H1 (cell line): Measurements from ENCODE around the gene WWC2. TPM values are rescaled to one million over a fixed set of nuclear protein-coding genes. Genes with fewer than 3 reads are reported as not detected.

ENCODE experiments used
- CTCF ChIA-PET: fragments of 300-600 bp; sonication (Branson Sonifier 250); formaldehyde crosslinking; loops from one replicate; lab custom pipeline; 2021; ENCODE audit not compliant: partially characterized antibody; lab: Charles Lee
- POLR2A ChIA-PET: fragments of 300-600 bp; sonication (Branson Sonifier 250); formaldehyde crosslinking; loops from one replicate; lab custom pipeline; 2021; ENCODE audit warnings: inconsistent platforms; ENCODE audit not compliant: partially characterized antibody; lab: Charles Lee
- DNase-seq, 2 experiments: peaks; one replicate each; pipeline versions ENCODE4 v3.0.0 to v3.0.0-alpha.2; 2010 to 2022; ENCODE audit warnings: low spot score in 2 of 2, low read depth in 1 of 2, mixed read lengths in 1 of 2
- FAIRE-seq: peaks from 2 replicates; lab custom pipeline; 2011; peaks lifted over from hg19 to GRCh38; lab: Jason Lieb, UNC
- H2AFZ ChIP-seq: 2 replicates; pipeline ENCODE4 v1.8.1; 2012; ENCODE audit warnings: low read length, inconsistent platforms
- H2AK5ac ChIP-seq: 2 replicates; pipeline ENCODE4 v1.6.1; 2013; ENCODE audit warnings: low read depth, low read length
- H2BK120ac ChIP-seq: replicated peaks from 2 replicates; pipeline ENCODE3; 2013; ENCODE audit warnings: low read depth, low read length, inconsistent platforms
- H2BK12ac ChIP-seq: 2 replicates; pipeline ENCODE4 v1.6.1; 2013; ENCODE audit warnings: low read depth, low read length
- H2BK15ac ChIP-seq: 2 replicates; pipeline ENCODE4 v1.6.1; 2013; ENCODE audit warnings: low read length
- H2BK20ac ChIP-seq: 2 replicates; pipeline ENCODE4 v1.6.1; 2013; ENCODE audit warnings: low read length
- H2BK5ac ChIP-seq: 2 replicates; pipeline ENCODE4 v1.6.1; 2013; ENCODE audit warnings: low read depth, low read length
- H3K14ac ChIP-seq: 2 replicates; pipeline ENCODE4 v1.6.1; 2013; ENCODE audit warnings: inconsistent platforms; ENCODE audit not compliant: insufficient read length
- H3K18ac ChIP-seq: 2 replicates; pipeline ENCODE4 v1.6.1; 2013; ENCODE audit warnings: low read length; ENCODE audit errors: extremely low read depth
- H3K23ac ChIP-seq: 2 replicates; pipeline ENCODE4 v1.6.1; 2013; ENCODE audit warnings: inconsistent platforms; ENCODE audit not compliant: insufficient read length
- H3K23me2 ChIP-seq: 2 replicates; pipeline ENCODE4 v1.6.1; 2013; ENCODE audit warnings: low read depth, low read length
- H3K27ac ChIP-seq: 2 replicates; pipeline ENCODE4 v1.6.1; 2011; ENCODE audit warnings: low read depth, low read length, inconsistent platforms
- H3K27me3 ChIP-seq, 4 experiments: replicated peaks in 1 of 4; 1 replicate in 1 of 4; 2 replicates in 3 of 4; pipeline versions ENCODE4 v1.6.1 to v1.8.1; 2011 to 2013; ENCODE audit warnings: low read length in 3 of 4, mild to moderate bottlenecking in 3 of 4, inconsistent platforms in 2 of 4, mixed read lengths in 2 of 4, moderate library complexity in 1 of 4; ENCODE audit not compliant: control insufficient read depth in 3 of 4, insufficient read depth in 3 of 4; ENCODE audit errors: extremely low read depth in 1 of 4
- H3K36me3 ChIP-seq, 4 experiments: 2 replicates each; pipeline versions ENCODE4 v1.6.1 to v1.8.1; 2011 to 2013; ENCODE audit warnings: mild to moderate bottlenecking in 4 of 4, low read length in 3 of 4, moderate library complexity in 2 of 4, control low read depth in 1 of 4, inconsistent platforms in 1 of 4; ENCODE audit not compliant: insufficient read depth in 4 of 4, control insufficient read depth in 2 of 4
- H3K4ac ChIP-seq: replicated peaks from 2 replicates; pipeline ENCODE3; 2013; ENCODE audit warnings: low read length, low read depth, mixed read lengths, inconsistent platforms; ENCODE audit not compliant: insufficient read length
- H3K4me1 ChIP-seq, 4 experiments: replicated peaks in 1 of 4; 1 replicate in 1 of 4; 2 replicates in 3 of 4; pipeline versions ENCODE4 v1.6.1 to v1.8.1; 2011 to 2013; ENCODE audit warnings: low read length in 3 of 4, inconsistent platforms in 2 of 4, mixed read lengths in 1 of 4; ENCODE audit not compliant: insufficient read depth in 4 of 4, control insufficient read depth in 3 of 4
- H3K4me2 ChIP-seq, 2 experiments: 2 replicates each; pipeline versions ENCODE4 v1.6.1 to v1.8.1; 2011 to 2013; ENCODE audit warnings: low read depth in 2 of 2, low read length in 2 of 2, control low read depth in 1 of 2, inconsistent platforms in 1 of 2, mild to moderate bottlenecking in 1 of 2; ENCODE audit not compliant: insufficient read depth in 1 of 2
- H3K4me3 ChIP-seq, 4 experiments: fragments of 200-600, 300-600 bp in 1 of 4; sonication (generic), shearing (Covaris generic), sonication (Bioruptor Twin) in 1 of 4; 2 replicates each; pipeline versions ENCODE4 v1.5.1 to v1.8.1; 2011 to 2016; ENCODE audit warnings: low read length in 4 of 4, low read depth in 3 of 4, control low read depth in 2 of 4, inconsistent platforms in 2 of 4, mild to moderate bottlenecking in 2 of 4, mixed read lengths in 1 of 4, moderate library complexity in 1 of 4; ENCODE audit not compliant: insufficient read depth in 2 of 4; ENCODE audit errors: extremely low read depth in 1 of 4
- H3K56ac ChIP-seq: replicated peaks from 2 replicates; pipeline ENCODE3; 2013; ENCODE audit warnings: low read depth, mild to moderate bottlenecking, mixed read lengths, low read length, inconsistent platforms; ENCODE audit not compliant: insufficient read length
- H3K79me1 ChIP-seq: 2 replicates; pipeline ENCODE4 v1.6.1; 2013; ENCODE audit warnings: low read depth, low read length, control low read depth
- H3K79me2 ChIP-seq, 2 experiments: 2 replicates each; pipeline versions ENCODE4 v1.6.1 to v1.8.1; 2012 to 2013; ENCODE audit warnings: low read length in 2 of 2, mild to moderate bottlenecking in 2 of 2, inconsistent platforms in 1 of 2; ENCODE audit not compliant: insufficient read depth in 2 of 2, control insufficient read depth in 1 of 2
- H3K9ac ChIP-seq, 4 experiments: replicated peaks in 1 of 4; 1 replicate in 1 of 4; 2 replicates in 3 of 4; pipeline versions ENCODE4 v1.6.1 to v1.8.1; 2011 to 2013; ENCODE audit warnings: low read depth in 3 of 4, low read length in 3 of 4, control low read depth in 2 of 4, mild to moderate bottlenecking in 2 of 4, moderate library complexity in 2 of 4, inconsistent platforms in 1 of 4; ENCODE audit errors: extremely low read depth in 1 of 4
- H3K9me3 ChIP-seq, 2 experiments: 2 replicates each; pipeline versions ENCODE4 v1.6.1 to v1.8.1; 2012 to 2013; ENCODE audit warnings: mild to moderate bottlenecking in 2 of 2, moderate library complexity in 2 of 2, control low read depth in 1 of 2, inconsistent platforms in 1 of 2, low read depth in 1 of 2, low read length in 1 of 2, mixed read lengths in 1 of 2; ENCODE audit not compliant: insufficient read depth in 2 of 2
- H4K20me1 ChIP-seq, 2 experiments: replicated peaks in 1 of 2; 2 replicates each; pipeline versions ENCODE3 to v1.8.1; 2011 to 2013; ENCODE audit warnings: inconsistent platforms in 2 of 2, low read length in 2 of 2, mild to moderate bottlenecking in 1 of 2; ENCODE audit not compliant: insufficient read depth in 2 of 2, control insufficient read depth in 1 of 2
- H4K5ac ChIP-seq: 2 replicates; pipeline ENCODE4 v1.6.1; 2013; ENCODE audit warnings: low read length, low read depth, mixed read lengths, inconsistent platforms; ENCODE audit not compliant: insufficient read length
- H4K8ac ChIP-seq: 2 replicates; pipeline ENCODE4 v1.8.0; 2013; ENCODE audit warnings: mild to moderate bottlenecking, moderate library complexity, low read length, inconsistent platforms; ENCODE audit not compliant: insufficient read depth; ENCODE audit errors: extremely low read depth
- H4K91ac ChIP-seq: replicated peaks from 2 replicates; pipeline ENCODE3; 2013; ENCODE audit warnings: low read length, mixed read lengths, inconsistent platforms; ENCODE audit not compliant: insufficient read length
- BCL11A ChIP-seq, 2 experiments: IDR thresholded peaks; one replicate each; pipeline ENCODE4 v1.6.1; 2011; ENCODE audit warnings: low read depth in 2 of 2, low read length in 2 of 2, mild to moderate bottlenecking in 2 of 2
- BRCA1 ChIP-seq: IDR thresholded peaks from 2 replicates; pipeline ENCODE4 v1.6.1; 2012; ENCODE audit warnings: low read depth, low read length, improper control_type of control experiment
- CBX5 ChIP-seq: fragments of 300-800, 300-1000 bp; sonication (generic); IDR thresholded peaks from 2 replicates; pipeline ENCODE4 v1.7.1; 2016; ENCODE audit warnings: antibody characterized with exemption, low read length, low read depth
- CEBPB ChIP-seq: IDR thresholded peaks from 2 replicates; pipeline ENCODE4 v1.6.1; 2012; ENCODE audit warnings: low read depth, low read length
- CHD2 ChIP-seq: IDR thresholded peaks from 2 replicates; pipeline ENCODE4 v1.6.1; 2012; ENCODE audit warnings: low read length, improper control_type of control experiment
- KDM1A ChIP-seq: fragments of 200-600, 300-600 bp; sonication (generic); IDR thresholded peaks from 2 replicates; pipeline ENCODE4 v1.7.1; 2016; ENCODE audit warnings: mild to moderate bottlenecking, low read length, borderline replicate concordance
- NRF1 ChIP-seq: IDR thresholded peaks from 2 replicates; pipeline ENCODE4 v1.6.1; 2011; ENCODE audit warnings: mild to moderate bottlenecking, low read depth, low read length, improper control_type of control experiment
- POLR2AphosphoS5 ChIP-seq: IDR thresholded peaks from 2 replicates; pipeline ENCODE4 v1.6.1; 2011; ENCODE audit warnings: low read depth, low read length
- RFX5 ChIP-seq: IDR thresholded peaks from 2 replicates; pipeline ENCODE4 v1.6.1; 2011; ENCODE audit warnings: low read depth, low read length, improper control_type of control experiment, borderline replicate concordance
- RXRA ChIP-seq: IDR thresholded peaks from 2 replicates; pipeline ENCODE4 v1.6.1; 2011; ENCODE audit warnings: low read depth, mild to moderate bottlenecking, low read length, moderate library complexity; ENCODE audit not compliant: insufficient read depth
- TAF1 ChIP-seq: IDR thresholded peaks from 2 replicates; pipeline ENCODE4 v1.6.1; 2011; ENCODE audit warnings: mild to moderate bottlenecking, low read depth, low read length
- TAF7 ChIP-seq: optimal IDR thresholded peaks from 2 replicates; pipeline ENCODE3; 2011; ENCODE audit warnings: low read depth, mild to moderate bottlenecking, inconsistent platforms, low read length, moderate library complexity, borderline replicate concordance
- TBP ChIP-seq: IDR thresholded peaks from 2 replicates; pipeline ENCODE4 v1.6.1; 2011; ENCODE audit warnings: low read depth, low read length, improper control_type of control experiment
- WGBS, 2 experiments: shearing (Covaris generic) in 1 of 2; methylation state at CpG; one replicate each; pipeline versions ENCODE4 v1.1.6 to v1.1.7; 2013 to 2015; ENCODE audit warnings: low lambda C conversion rate in 2 of 2, mixed read lengths in 2 of 2, inconsistent platforms in 1 of 2, low coverage in 1 of 2, missing lambda C conversion rate in 1 of 2; ENCODE audit not compliant: insufficient replicate concordance in 2 of 2, insufficient coverage in 1 of 2, insufficient read length in 1 of 2; ENCODE audit errors: extremely low coverage in 1 of 2, missing lambda C conversion rate in 1 of 2; 5-methylcytosine and 5-hydroxymethylcytosine counted together
- polyA plus RNA-seq, 7 experiments: library from polyadenylated mRNA; depleted of rRNA in 3 of 7; stranded (reverse) in 5 of 7; unstranded in 2 of 7; fragments of >200 nt in 5 of 7; fragments of 200-250 nt in 2 of 7; gene quantifications; 1 replicate in 5 of 7; 2 replicates in 1 of 7; 4 replicates in 1 of 7; pipeline versions ENCODE4 v1.2.1 to v1.2.3, GENCODE V29; 2011 to 2013; ENCODE audit warnings: missing spikeins in 2 of 7, mixed read lengths in 2 of 7
- total RNA-seq: library from RNA; stranded (reverse); fragmentation: NEBNext Ultra II Directional; extraction: Animal tissue kit (Norgen Biotek cat#: 25700); gene quantifications from 2 replicates; pipeline ENCODE4 v1.2.1, GENCODE V29; 2021

WWC2 gene
- total and polyA plus RNA-seq, 2 of the 8 experiments (the other 6 are each of a cell fraction or from before 2014, with no cell fraction given): 17.6 to 135 TPM

GRCh38 chr4:183214912-183215488 lies 115.9 kb downstream of the WWC2 start:
- H3K56ac ChIP-seq: no peak overlapping the region
- H4K91ac ChIP-seq: no peak overlapping the region
- no peak overlapping the region for H4K5ac ChIP-seq
- no peak overlapping the region for H3K23ac ChIP-seq
- H3K4me1 ChIP-seq: peaks cover 0 to 4% (median 3%) of the 10 kb centered on the region in 4 experiments; a peak in 3 of 7 replicates
- no peak overlapping the region for H2BK120ac ChIP-seq
- FAIRE-seq (no peak), DNase-seq (no peak)
- H3K9me3 ChIP-seq: no peaks in the 10 kb centered on the region; a peak in 1 of 4 replicates
- CTCF ChIA-PET: interaction anchor here (0.6 to 2.0 kb wide), 7 partner anchors 9 to 620 kb away, joined by 3 to 5 read pairs (median 4); no protein-coding TSS in a partner anchor
- H3K4ac ChIP-seq: no peak overlapping the region
- H2BK20ac ChIP-seq: no peak overlapping the region
- no peak overlapping the region for H2AFZ ChIP-seq
- H3K23me2 ChIP-seq: no peaks in the 10 kb centered on the region
- no peak overlapping the region for H4K8ac ChIP-seq
- H2BK15ac ChIP-seq: no peak overlapping the region
- peaks cover 0 to 7% (median 3%) of the 10 kb centered on the region in 4 experiments; a peak in 3 of 8 replicates for H3K36me3 ChIP-seq
- no peak overlapping the region for H3K18ac ChIP-seq
- no peak overlapping the region for H3K4me2 ChIP-seq
- H3K14ac ChIP-seq: no peak overlapping the region
- peaks cover 0 to 4% of the 10 kb centered on the region in 2 experiments; a peak in 3 of 4 replicates for H3K79me2 ChIP-seq
- no peak overlapping the region for H2AK5ac ChIP-seq
- 90% methylated on average over 4 of the region's 4 CpGs; no CpG with 5 or more reads in 1 of the 2 experiments for WGBS, 2 experiments
- H2BK12ac ChIP-seq: no peak overlapping the region
- no peak overlapping the region for H3K4me3 ChIP-seq
- POLR2A ChIA-PET: interaction anchor here (1.4 kb wide), 1 partner anchor 13 kb away, joined by 4 read pairs; no protein-coding TSS in a partner anchor
- no peak overlapping the region for H2BK5ac ChIP-seq
- H3K9ac ChIP-seq: no peak overlapping the region
- H4K20me1 ChIP-seq: peaks cover 0 to 2% of the 10 kb centered on the region in 2 experiments
- H3K27me3 ChIP-seq: no peaks in the 10 kb centered on the region
- H3K79me1 ChIP-seq: no peaks in the 10 kb centered on the region
- no peak overlapping the region for H3K27ac ChIP-seq
- TF ChIP-seq POLR2AphosphoS5: no peak
- TF ChIP-seq TAF1: no peak
- TF ChIP-seq CHD2: no peak
- no peak for TF ChIP-seq BRCA1
- no peak for TF ChIP-seq NRF1
- no peak for TF ChIP-seq CEBPB
- no peak for TF ChIP-seq KDM1A
- TF ChIP-seq CBX5: no peak
- TF ChIP-seq RXRA: no peak
- no peak for TF ChIP-seq RFX5
- TF ChIP-seq TBP: no peak
- TF ChIP-seq BCL11A (IDR thresholded peaks at IDR 0.05; ENCODE audit: low read depth in 2 of 2, low read length in 2 of 2): no peak
- TF ChIP-seq TAF7: no peak
